Measurements from ENCODE around the gene LMBR1. TPM values are rescaled to one million over a fixed set of nuclear protein-coding genes. Genes with fewer than 3 reads are reported as not detected.
"Not testable (repeated sequence)": the region's sequence is repeated elsewhere in the genome, so short reads cannot be mapped to it uniquely, and the experiment has no call there.

The LMBR1 gene
- total RNA-seq, 2 experiments from 2014 or later: 47.5 to 50.4 TPM

DNA sequence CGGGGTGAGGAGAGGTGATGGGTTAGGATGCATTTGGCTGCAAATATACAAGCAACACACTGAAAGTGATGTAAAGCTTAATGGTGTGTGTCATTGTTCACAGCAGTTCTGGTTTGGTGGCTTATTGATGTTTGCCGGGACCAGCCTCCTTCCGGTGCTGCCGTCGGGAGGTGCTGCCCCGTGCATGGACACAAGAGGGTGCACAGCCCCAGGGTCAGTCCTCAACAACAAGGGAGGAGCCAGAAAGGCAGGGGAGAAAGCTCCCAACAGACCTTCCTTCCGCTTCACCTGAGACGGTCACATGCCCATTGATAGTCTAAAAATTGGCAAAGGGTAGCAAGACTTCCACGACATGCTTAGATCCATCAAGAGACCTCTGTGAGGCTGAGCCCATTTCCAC is 242.9 kb downstream of the LMBR1 start:
- peaks cover 57% of the 10 kb centered on the region for H3K27me3 Mint-ChIP-seq
- H3K36me3 Mint-ChIP-seq: no peaks in the 10 kb centered on the region
- H3K9me3 Mint-ChIP-seq: no peaks in the 10 kb centered on the region
- H3K4me1 Mint-ChIP-seq: peaks cover 4% of the 10 kb centered on the region
- no peak for DNase-seq
- no peak overlapping the region for H3K4me3 Mint-ChIP-seq
- H3K27ac Mint-ChIP-seq: no peak overlapping the region

DNA sequence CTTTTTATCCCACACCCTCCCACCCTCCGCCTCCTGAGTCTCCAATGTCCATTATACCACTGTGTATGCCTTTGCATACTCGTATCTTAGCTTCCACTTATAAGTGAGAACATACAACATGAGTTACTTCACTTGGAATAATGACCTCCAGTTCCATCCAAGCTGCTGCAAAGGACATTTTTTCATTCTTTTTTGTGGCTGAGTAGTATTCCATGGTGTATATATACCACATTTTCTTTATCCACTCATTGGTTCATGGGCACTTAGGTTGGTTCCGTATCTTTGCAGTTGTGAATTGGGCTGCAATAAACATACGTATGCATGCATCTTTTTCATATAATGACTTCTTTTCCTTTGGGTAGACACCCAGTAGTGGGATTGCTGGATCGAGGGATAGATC is 245.7 kb downstream of the LMBR1 start:
- H3K4me1 Mint-ChIP-seq, DNase-seq, H3K27ac Mint-ChIP-seq, H3K9me3 Mint-ChIP-seq, H3K36me3 Mint-ChIP-seq, H3K4me3 Mint-ChIP-seq: not testable (repeated sequence)
- H3K27me3 Mint-ChIP-seq: peaks cover 77% of the 10 kb centered on the region

DNA sequence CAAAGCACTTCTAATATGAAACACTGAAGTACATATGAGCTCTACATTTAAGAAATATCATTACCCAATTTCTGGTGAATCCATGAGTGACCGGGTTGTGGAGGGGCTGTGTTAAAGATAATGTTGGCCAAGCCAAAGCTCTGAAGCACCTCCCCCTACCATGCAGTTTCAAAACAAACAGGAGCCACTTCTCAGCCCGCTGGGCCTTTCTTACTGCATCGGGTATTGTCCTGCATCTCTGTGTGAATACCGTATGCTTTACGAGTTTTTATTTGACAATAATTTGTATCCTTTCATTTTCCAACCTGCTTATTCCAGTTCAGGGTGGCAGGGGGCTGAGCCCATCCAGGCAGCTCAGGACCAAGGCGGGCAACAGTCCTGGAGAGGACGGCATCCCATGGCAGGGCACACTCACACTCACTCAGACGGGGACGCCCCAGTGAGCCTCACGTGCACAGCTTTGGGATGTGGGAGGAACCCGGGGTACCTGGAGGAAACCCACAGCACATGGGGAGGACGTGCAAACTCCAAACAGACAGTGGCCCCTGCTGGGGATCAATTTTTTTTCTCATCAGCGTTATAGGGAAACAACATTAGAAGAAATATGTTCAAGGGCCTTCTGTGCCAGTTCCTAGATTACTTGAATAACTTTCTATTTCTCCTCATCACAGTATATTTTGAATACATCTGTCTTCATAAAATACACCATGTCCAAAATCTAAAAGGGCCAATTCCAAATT is 250.5 kb downstream of the LMBR1 start:
- no peak overlapping the region for H3K4me3 Mint-ChIP-seq
- DNase-seq: no peak
- H3K27me3 Mint-ChIP-seq: peaks cover 67% of the 10 kb centered on the region
- peaks cover 8% of the 10 kb centered on the region for H3K4me1 Mint-ChIP-seq
- peaks cover 7% of the 10 kb centered on the region for H3K9me3 Mint-ChIP-seq
- H3K27ac Mint-ChIP-seq: no peak overlapping the region
- H3K36me3 Mint-ChIP-seq: peaks cover 9% of the 10 kb centered on the region

DNA sequence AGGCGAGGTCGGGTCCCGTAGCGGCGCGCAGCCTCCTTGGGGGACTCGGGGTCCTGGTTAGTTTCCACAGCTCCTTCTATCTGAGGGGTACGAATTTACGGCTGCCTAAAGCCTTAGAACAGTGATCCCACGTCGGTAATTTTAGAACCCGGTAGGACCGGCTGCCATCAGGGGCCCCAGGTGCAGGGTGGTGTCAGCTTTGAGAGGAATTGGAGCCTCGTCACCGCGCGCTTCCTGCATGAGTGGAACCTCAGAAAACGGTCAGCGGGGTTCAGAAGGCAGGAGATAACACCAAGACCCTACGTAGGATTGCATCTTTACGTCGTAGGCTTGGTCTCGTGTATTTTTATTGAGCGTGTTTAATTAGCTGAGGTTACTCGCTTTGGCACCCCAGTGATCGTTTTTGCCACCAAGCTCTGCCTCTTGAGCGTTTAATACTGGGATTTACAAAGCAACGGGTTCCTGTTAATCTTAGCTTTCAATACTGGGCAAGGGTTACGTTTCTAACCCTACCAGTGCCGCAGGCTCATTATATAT is 252.0 kb downstream of the LMBR1 start:
- H3K4me1 Mint-ChIP-seq: peaks cover 8% of the 10 kb centered on the region
- H3K27me3 Mint-ChIP-seq: peaks cover 55% of the 10 kb centered on the region
- peaks cover 7% of the 10 kb centered on the region for H3K9me3 Mint-ChIP-seq
- H3K36me3 Mint-ChIP-seq: peaks cover 9% of the 10 kb centered on the region
- H3K27ac Mint-ChIP-seq: peak overlapping the region; percentile 86
- DNase-seq: no peak
- H3K4me3 Mint-ChIP-seq: peak overlapping the region; percentile 87

DNA sequence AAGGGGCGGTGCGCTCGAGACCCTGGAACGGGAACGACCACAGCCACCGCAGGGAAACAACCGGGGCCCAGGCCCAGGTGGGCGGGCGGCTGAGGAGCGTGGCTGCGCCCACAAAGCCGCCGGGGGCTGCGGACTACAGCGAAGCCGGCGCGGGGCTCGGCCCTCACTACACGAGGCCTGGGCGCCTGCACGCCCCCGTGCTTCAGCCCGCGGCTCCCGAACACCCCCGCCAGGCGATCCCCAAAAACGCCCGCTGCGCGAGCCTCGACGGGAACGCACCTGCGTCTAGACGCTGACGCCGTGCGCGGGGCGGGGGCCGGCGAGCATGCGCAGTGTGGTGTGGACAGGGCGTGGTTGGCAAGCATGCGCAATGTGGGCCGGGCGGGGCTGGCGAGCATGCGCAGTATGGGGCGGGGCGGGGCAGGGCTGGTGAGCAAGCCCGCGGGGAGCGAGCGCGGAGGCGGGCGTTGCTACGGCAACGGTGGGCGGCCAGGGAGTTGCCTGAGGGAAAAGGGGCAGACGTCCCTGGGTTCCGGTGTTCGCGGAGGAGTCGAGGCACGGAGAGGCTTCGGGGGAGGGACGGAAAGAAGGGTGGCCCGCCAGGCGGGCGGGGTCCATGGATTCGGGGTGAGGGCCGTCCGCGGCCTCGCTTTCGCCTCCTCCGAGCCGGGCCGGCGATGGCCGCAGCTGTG is 252.6 kb downstream of the LMBR1 start, which contains the start of gene RNF32:
Gene RNF32, plus strand, starts transcription at position 518 of the 692 bp plus-strand sequence. CDS start 3,104 bp downstream, outside the sequence.
- DNase-seq: peak; percentile 96
- H3K4me1 Mint-ChIP-seq: peaks cover 8% of the 10 kb centered on the region
- H3K4me3 Mint-ChIP-seq: peak within 1 kb of the TSS; percentile 87
- peak within 1 kb of the TSS; percentile 86 for H3K27ac Mint-ChIP-seq
- H3K9me3 Mint-ChIP-seq: peaks cover 7% of the 10 kb centered on the region
- H3K27me3 Mint-ChIP-seq: peaks cover 49% of the 10 kb centered on the region
- peaks cover 9% of the 10 kb centered on the region for H3K36me3 Mint-ChIP-seq

DNA sequence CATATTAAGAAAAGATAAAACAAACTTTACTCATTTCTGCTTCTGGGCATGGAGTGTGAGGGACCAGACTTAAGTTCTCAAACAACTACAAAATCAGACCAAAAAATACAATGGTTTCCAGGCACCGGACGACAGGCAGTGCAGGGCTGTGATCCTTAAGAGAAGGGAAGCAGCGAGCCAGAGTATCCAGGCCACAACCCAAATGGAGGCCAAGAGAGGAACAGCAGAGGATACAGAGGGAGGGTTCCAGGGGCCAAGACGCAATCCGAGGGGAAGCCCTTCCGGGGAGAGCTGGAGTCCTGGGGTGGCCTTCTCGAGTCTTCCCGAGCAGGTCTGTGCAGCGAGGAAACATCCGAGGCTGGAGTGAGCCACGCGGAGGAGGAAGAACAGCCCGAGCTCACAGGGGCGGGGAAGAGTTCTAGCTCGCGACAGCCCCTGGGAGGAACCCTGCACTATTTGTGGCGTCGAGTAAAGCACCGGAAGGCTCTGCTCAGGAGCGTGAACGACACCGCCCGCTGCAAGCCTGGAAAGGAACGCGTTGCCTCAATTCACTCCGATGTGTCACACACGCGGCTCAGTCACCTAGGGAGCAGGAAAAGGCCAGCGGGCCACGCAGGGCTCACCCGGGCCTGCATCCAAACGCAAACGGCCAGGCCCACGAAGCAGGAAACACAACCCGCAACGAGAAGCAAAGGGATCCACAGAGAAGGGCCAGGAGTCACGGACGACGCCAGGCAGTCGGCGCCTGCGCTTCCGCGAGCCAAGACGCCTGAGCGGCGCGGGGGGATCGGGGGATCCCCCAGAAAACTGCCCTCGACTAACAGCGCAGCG is 253.3 kb downstream of the LMBR1 start:
- DNase-seq: no peak
- Mint-ChIP-seq H3K27ac (peak overlapping the region; percentile 62), H3K27me3 (peaks cover 47% of the 10 kb centered on the region), H3K9me3 (peaks cover 7% of the 10 kb centered on the region), H3K4me1 (peaks cover 8% of the 10 kb centered on the region), H3K36me3 (peaks cover 9% of the 10 kb centered on the region), H3K4me3 (peak overlapping the region; percentile 68)

DNA sequence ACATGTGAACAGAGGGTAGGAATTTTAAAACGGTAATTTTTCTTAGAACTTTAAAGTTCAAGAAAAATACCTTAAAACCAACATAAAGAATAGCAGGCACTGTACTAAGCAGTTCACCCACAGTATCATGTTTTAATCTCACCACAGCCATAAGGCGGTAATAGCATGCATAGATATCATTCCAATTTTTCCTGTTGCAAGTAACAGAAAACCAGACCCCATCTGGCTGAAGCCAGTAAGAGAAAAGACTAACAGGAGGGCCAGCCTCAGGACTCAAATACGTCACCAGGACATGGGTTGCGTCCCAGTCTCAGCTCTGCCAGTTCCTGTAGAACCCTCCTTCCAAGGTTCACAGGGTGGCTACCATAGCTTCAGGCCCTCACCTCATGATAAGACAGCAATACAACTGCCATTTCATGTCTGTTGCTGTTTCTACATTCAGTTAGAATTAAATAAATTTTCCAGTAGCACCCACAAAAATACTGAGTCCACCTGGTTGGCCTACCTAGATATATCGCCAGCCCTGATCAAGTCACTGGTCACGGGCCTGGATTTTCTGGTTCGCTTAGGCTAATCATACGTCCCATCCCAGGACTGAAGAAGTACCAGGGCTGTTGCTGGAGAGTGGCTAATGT is 254.4 kb downstream of the LMBR1 start:
- H3K9me3 Mint-ChIP-seq: peaks cover 7% of the 10 kb centered on the region
- DNase-seq: no peak
- peaks cover 38% of the 10 kb centered on the region for H3K27me3 Mint-ChIP-seq
- H3K27ac Mint-ChIP-seq: no peak overlapping the region
- H3K4me3 Mint-ChIP-seq: no peak overlapping the region
- peaks cover 8% of the 10 kb centered on the region for H3K4me1 Mint-ChIP-seq
- peaks cover 9% of the 10 kb centered on the region for H3K36me3 Mint-ChIP-seq

DNA sequence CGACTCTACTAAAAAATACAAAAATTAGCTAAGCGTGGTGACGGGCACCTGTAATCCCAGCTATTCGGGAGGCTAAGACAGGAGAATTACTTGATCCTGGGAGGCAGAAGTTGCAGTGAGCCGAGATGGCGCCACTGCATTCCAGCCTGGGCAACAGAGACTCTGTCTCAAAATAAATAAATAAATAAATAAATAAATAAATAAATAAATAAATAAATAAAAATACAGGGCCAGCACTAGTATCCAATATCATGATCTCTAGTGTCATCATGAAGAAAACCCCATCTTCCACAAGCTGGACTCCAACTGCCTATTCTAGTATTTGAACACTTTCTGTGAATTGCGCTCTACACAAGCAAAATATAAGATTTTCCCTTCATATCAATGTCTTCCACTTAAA is 255.9 kb downstream of the LMBR1 start:
- not testable (repeated sequence) for H3K4me3 Mint-ChIP-seq, H3K9me3 Mint-ChIP-seq, DNase-seq, H3K36me3 Mint-ChIP-seq, H3K4me1 Mint-ChIP-seq, H3K27ac Mint-ChIP-seq
- H3K27me3 Mint-ChIP-seq: peaks cover 24% of the 10 kb centered on the region

DNA sequence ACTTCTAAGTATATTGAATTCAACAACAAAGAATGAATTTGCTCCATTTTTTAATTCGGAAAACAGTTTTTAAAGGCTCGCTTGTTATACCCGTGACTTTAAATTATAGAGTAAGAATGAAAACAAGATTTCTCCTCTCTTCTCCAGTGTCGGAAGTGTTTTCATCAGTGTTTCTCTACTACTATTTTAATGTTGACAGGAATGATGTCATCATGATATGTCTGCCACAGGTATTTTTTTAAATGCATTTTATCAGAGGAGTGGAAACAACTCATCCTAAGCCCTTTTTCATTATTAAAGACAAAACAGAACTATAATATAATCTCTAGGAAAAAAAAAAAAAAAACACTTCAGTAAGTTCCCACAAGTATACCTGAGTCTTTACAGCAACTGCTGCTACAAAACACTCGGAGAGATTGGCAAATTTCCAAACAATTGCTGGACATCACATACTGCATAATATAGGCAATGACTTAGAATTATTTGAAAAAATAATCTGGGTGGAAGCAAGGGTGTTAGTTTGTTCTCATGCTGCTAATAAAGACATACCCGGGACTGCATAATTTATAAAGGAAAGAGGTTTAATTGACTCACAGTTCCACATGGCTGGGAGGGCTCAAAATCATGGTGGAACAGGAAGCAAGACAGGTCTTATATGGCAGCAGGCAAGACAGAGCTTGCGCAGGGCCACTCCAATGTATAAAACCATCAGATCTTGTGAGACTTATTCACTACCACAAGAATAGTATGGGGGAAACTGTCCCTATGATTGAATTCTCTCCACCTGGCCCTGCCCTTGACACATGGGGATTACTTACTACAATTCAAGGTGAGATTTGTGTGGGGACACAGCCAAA is 257.2 kb downstream of the LMBR1 start:
- Mint-ChIP-seq H3K4me3 (no peak overlapping the region), H3K9me3 (peaks cover 7% of the 10 kb centered on the region), H3K4me1 (peaks cover 3% of the 10 kb centered on the region), H3K27me3 (peaks cover 11% of the 10 kb centered on the region), H3K36me3 (peaks cover 9% of the 10 kb centered on the region), H3K27ac (no peak overlapping the region)
- DNase-seq: no peak

DNA sequence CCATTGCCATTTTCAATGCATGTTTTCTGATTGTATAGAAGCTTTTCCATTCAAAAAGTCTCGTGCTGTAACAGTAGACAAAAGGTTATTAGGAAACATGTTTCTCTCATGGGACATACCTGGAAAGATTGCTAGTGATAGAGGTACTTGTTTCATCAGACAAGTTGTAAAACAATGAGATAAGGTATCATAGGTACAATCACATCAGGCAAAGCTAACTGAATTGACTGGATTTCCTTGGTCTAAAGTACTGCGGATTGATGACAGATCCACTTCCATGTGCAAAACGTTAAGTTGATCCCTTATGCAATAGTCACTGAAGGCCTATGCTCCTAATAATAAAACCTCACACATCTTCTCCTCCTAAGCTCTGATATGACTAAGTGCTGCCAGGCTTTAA is 258.9 kb downstream of the LMBR1 start:
- Mint-ChIP-seq H3K27ac (no peak overlapping the region), H3K4me3 (no peak overlapping the region), H3K36me3 (peaks cover 3% of the 10 kb centered on the region), H3K9me3 (peaks cover 2% of the 10 kb centered on the region), H3K27me3 (peaks cover 3% of the 10 kb centered on the region), H3K4me1 (no peaks in the 10 kb centered on the region)
- DNase-seq: no peak

DNA sequence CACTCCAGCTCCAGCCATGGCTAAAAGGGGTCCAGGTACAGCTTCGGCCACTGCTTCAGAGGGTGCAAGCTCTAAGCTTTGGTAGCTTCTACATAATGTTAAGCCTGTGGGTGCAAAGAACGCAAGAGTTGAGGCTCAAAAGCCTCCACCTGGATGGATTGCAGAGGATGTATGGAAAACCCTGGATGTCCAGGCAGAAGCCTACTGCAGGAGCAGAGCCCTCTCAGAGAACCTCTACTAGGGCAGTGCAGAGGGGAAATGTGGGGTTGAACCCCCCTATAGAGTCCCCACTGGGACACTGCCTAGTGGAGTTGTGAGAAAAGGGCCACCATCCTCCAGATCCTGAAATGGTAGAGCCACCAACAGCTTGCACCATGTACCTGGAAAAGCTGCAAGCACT is 263.1 kb downstream of the LMBR1 start:
- H3K4me1 Mint-ChIP-seq: no peaks in the 10 kb centered on the region

DNA sequence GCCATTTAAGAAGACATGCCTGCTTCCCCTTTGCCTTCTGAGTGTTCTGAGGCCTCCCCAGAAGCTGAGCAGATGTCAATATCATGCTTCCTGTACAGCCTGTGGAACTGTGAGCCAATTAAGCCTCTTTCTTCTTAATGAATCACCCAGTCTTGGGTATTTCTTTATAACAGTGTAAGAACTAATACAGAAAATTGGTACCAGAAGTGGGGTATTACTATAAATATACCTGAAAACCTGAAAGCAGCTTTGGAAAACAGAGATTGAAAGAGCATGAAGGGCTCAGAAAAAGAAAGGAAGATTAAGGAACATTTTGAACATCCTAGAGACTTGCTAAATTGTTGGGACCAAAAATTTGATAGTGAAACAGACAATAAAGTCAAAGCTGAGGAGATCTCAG is 264.4 kb downstream of the LMBR1 start:
- Mint-ChIP-seq H3K27me3 (no peaks in the 10 kb centered on the region), H3K27ac (no peak overlapping the region), H3K9me3 (peaks cover 12% of the 10 kb centered on the region), H3K4me3 (no peak overlapping the region), H3K36me3 (no peaks in the 10 kb centered on the region), H3K4me1 (no peaks in the 10 kb centered on the region)
- no peak for DNase-seq

More for the DNA sequence above, 263.1 kb downstream of the LMBR1 start:
- Mint-ChIP-seq H3K4me3 (no peak overlapping the region), H3K27me3 (no peaks in the 10 kb centered on the region), H3K9me3 (peaks cover 12% of the 10 kb centered on the region), H3K36me3 (no peaks in the 10 kb centered on the region), H3K27ac (no peak overlapping the region)
- no peak for DNase-seq
